Measurements from ENCODE around the gene SBK3. TPM values are rescaled to one million over a fixed set of nuclear protein-coding genes. Genes with fewer than 3 reads are reported as not detected.

The SBK3 gene
- total RNA-seq, 1 donor from 2014 or later: 3.6 TPM

GRCh38 chr19:55508120-55508519 is 37.2 kb downstream of the SBK3 start:
- DNase-seq (ENCODE audit: low spot score): no peak
- H3K36me3 Mint-ChIP-seq (ENCODE audit: low read depth, unreplicated experiment): no peaks in the 10 kb centered on the region
- peaks cover 2% of the 10 kb centered on the region for H3K27me3 Mint-ChIP-seq (ENCODE audit: unreplicated experiment)
- no peaks in the 10 kb centered on the region for H3K4me1 Mint-ChIP-seq (ENCODE audit: unreplicated experiment)
- TF ChIP-seq, protein P1, sequence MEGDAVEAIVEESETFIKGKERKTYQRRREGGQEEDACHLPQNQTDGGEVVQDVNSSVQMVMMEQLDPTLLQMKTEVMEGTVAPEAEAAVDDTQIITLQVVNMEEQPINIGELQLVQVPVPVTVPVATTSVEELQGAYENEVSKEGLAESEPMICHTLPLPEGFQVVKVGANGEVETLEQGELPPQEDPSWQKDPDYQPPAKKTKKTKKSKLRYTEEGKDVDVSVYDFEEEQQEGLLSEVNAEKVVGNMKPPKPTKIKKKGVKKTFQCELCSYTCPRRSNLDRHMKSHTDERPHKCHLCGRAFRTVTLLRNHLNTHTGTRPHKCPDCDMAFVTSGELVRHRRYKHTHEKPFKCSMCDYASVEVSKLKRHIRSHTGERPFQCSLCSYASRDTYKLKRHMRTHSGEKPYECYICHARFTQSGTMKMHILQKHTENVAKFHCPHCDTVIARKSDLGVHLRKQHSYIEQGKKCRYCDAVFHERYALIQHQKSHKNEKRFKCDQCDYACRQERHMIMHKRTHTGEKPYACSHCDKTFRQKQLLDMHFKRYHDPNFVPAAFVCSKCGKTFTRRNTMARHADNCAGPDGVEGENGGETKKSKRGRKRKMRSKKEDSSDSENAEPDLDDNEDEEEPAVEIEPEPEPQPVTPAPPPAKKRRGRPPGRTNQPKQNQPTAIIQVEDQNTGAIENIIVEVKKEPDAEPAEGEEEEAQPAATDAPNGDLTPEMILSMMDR (IDR thresholded peaks at IDR 0.05; ENCODE audit: unreplicated experiment): no peak
- H3K4me3 Mint-ChIP-seq (ENCODE audit: unreplicated experiment): no peak overlapping the region
- H3K9me3 Mint-ChIP-seq (ENCODE audit: unreplicated experiment): no peaks in the 10 kb centered on the region
- H3K27ac Mint-ChIP-seq (ENCODE audit: unreplicated experiment): peak overlapping the region; percentile 3

DNA sequence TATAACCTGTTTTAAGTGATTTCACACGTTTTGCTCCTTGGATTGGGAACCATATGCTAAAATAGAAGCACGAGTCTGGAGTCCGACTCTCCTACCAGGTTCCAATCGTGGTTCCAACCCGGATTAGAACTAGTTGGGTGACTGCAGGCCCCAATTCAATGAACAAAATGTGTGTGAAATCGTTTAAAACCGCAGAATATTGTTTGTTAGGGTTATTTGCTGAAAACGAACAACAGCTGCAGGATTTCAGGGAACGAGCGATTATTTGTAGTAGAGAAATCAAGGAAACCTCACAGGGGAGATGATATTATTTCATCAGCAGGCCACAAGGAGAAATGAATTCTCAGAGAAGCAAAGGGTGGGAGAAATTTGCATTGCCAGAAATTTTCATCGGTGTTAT is 40.4 kb downstream of the SBK3 start:
- peaks cover 4% of the 10 kb centered on the region for H3K27me3 Mint-ChIP-seq (ENCODE audit: unreplicated experiment)

GRCh38 chr19:55504252-55504603 is 41.1 kb downstream of the SBK3 start:
- no peak overlapping the region for H3K4me3 Mint-ChIP-seq (ENCODE audit: unreplicated experiment)
- H3K9me3 Mint-ChIP-seq (ENCODE audit: unreplicated experiment): no peaks in the 10 kb centered on the region
- TF ChIP-seq, protein P1 (IDR thresholded peaks at IDR 0.05; ENCODE audit: unreplicated experiment): no peak
- H3K27me3 Mint-ChIP-seq (ENCODE audit: unreplicated experiment): peaks cover 4% of the 10 kb centered on the region
- peaks cover 11% of the 10 kb centered on the region for H3K36me3 Mint-ChIP-seq (ENCODE audit: low read depth, unreplicated experiment)
- no peak for DNase-seq (ENCODE audit: low spot score)
- H3K4me1 Mint-ChIP-seq (ENCODE audit: unreplicated experiment): no peaks in the 10 kb centered on the region
- no peak overlapping the region for H3K27ac Mint-ChIP-seq (ENCODE audit: unreplicated experiment)

More for the DNA sequence above, 40.4 kb downstream of the SBK3 start:
- Mint-ChIP-seq H3K9me3 (ENCODE audit: unreplicated experiment) (no peaks in the 10 kb centered on the region), H3K36me3 (ENCODE audit: low read depth, unreplicated experiment) (peaks cover 6% of the 10 kb centered on the region), H3K4me1 (ENCODE audit: unreplicated experiment) (no peaks in the 10 kb centered on the region), H3K4me3 (ENCODE audit: unreplicated experiment) (no peak overlapping the region), H3K27ac (ENCODE audit: unreplicated experiment) (no peak overlapping the region)
- TF ChIP-seq, protein P1 (IDR thresholded peaks at IDR 0.05; ENCODE audit: unreplicated experiment): no peak
- DNase-seq (ENCODE audit: low spot score): no peak

DNA sequence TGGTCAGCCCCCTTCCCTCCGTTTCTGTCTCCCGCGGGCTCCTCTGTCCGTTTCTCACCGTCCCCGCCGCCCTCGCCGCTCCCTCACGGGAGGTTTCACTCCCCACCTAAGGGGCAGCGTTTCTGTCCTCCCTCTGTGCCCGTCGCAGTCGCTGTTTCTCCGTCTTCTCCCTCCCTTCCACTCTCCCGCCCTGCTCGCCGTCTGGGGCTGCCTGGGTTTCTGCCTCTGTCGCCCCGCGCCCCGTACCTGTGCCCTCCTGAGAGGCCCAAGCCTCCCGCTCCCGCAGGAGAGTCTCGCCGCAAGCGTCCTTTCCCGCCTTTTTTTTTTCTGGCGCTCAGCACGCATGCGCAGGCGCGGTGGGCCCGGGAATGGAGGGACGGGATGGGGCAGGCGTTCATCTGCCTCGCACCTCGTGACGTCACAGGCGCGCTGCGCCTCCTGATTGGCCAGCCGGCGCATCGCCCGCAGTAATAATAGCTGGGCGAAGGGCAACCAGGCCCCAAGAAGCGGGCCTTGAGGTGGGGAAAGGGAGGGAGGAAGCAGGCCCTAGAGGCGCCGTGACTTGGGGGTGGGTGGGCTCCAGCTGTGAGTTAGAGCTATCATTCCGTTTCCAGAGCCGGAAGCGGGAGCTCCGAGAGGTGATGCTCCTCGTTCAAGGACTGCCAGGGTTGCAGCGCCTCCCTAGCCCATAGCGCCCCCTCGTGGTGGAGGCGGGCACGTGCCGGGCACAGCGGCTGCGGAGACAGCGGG is 41.7 kb downstream of the SBK3 start:
- no peaks in the 10 kb centered on the region for H3K9me3 Mint-ChIP-seq (ENCODE audit: unreplicated experiment)
- no peak overlapping the region for H3K27ac Mint-ChIP-seq (ENCODE audit: unreplicated experiment)
- H3K4me1 Mint-ChIP-seq (ENCODE audit: unreplicated experiment): no peaks in the 10 kb centered on the region
- TF ChIP-seq, protein P1 (IDR thresholded peaks at IDR 0.05; ENCODE audit: unreplicated experiment): peak; percentile 99
- H3K27me3 Mint-ChIP-seq (ENCODE audit: unreplicated experiment): peaks cover 4% of the 10 kb centered on the region
- DNase-seq (ENCODE audit: low spot score): peak; percentile 96
- no peak overlapping the region for H3K4me3 Mint-ChIP-seq (ENCODE audit: unreplicated experiment)
- H3K36me3 Mint-ChIP-seq (ENCODE audit: low read depth, unreplicated experiment): peaks cover 11% of the 10 kb centered on the region

- TF ChIP-seq, protein P1 (IDR thresholded peaks at IDR 0.05; ENCODE audit: unreplicated experiment): no peak
- Mint-ChIP-seq H3K36me3 (ENCODE audit: low read depth, unreplicated experiment) (peaks cover 11% of the 10 kb centered on the region), H3K4me3 (ENCODE audit: unreplicated experiment) (peak overlapping the region; percentile 24), H3K9me3 (ENCODE audit: unreplicated experiment) (no peaks in the 10 kb centered on the region), H3K27me3 (ENCODE audit: unreplicated experiment) (peaks cover 4% of the 10 kb centered on the region), H3K27ac (ENCODE audit: unreplicated experiment) (no peak overlapping the region), H3K4me1 (ENCODE audit: unreplicated experiment) (no peaks in the 10 kb centered on the region)
- no peak for DNase-seq (ENCODE audit: low spot score)
Measured at GRCh38 chr19:55503157-55503501, 42.2 kb downstream of the SBK3 start.
